GM19438 (cell line): ENCODE results near the gene CXorf49.
"Not testable (repeated sequence)": the region's sequence is repeated elsewhere in the genome, so short reads cannot be mapped to it uniquely, and the experiment has no call there.

Experiments used
- ATAC-seq: cut with Tn5 transposase; IDR thresholded peaks from one replicate; pipeline ENCODE4 v1.9.1; 2021; ENCODE audit warnings: low read depth; ENCODE audit not compliant: unreplicated experiment

CXorf49 gene

DNA sequence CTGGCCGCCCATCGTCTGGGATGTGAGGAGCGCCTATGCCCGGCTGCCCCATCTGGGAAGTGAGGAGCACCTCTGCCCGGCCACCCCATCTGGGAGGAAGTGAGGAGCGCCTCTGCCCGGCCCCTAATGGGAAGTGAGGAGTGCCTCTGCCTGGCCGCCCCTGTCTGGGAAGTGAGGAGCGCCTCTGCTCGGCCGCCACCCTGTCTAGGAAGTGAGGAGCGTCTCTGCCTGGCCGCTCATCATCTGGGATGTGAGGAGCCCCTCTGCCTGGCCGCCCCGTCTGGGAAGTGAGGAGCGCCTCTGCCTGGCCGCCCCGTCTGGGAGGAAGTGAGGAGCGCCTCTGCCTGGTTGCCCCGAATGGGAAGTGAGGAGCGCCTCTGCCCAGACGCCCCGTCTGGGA lies 42.4 kb downstream of the CXorf49 start:
- ATAC-seq: not testable (repeated sequence)

DNA sequence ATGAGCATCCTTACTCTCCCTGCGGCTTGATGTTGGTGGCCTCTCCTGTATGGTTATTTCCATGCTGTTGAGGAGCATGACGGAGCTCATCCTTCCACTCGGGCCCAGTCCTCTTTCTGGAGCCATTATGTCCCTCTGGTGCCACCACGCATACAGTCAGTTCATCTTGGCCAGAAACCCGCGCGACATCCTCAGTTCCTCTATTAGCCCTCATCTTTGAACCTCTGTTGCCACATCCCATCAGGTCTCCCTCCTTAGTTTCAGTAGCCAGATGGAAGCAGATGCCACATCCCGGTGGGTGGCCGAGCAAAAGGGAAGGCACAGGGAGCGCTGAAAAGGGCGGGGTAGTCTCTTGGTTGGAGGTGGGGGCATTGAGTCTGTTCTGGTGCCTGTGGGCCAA lies 46.1 kb downstream of the CXorf49 start:
- no peak for ATAC-seq

DNA sequence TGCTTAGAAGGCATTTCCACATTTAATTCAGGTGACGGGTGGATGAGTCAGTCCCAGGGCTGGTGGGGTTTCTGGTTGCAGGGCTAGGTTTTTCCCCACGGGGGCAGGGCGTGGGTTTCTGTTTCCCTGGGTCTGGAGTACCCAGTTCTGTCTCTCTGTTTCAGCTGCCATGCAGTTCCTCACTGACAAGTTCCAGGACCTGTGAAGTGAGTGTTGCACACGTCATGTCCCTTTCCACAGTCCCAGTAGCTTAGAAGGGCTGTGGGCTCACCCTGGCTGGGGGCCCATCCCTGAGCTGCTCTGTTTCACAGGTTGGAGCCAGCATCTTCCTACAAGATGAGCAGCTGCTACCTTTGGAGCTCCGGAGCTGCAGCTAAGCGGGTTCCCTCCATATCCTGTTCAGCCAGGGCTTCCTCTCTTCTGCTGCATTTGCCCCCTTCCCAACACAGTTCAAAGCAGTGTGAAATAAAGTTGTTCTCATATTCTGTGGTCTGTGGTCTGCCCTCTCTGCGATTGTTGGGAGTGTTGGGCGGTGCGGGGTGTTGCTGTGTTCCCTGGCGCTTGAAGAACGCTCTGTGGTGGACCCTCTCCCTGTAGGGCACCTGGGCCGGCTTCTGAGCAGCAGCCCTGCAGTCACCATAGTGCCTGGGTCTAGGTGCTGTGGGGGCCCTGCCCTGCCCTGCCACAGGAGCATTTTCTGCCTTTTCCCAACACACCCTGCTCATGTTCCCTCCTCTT lies 46.9 kb downstream of the CXorf49 start:
- ATAC-seq: no peak

DNA sequence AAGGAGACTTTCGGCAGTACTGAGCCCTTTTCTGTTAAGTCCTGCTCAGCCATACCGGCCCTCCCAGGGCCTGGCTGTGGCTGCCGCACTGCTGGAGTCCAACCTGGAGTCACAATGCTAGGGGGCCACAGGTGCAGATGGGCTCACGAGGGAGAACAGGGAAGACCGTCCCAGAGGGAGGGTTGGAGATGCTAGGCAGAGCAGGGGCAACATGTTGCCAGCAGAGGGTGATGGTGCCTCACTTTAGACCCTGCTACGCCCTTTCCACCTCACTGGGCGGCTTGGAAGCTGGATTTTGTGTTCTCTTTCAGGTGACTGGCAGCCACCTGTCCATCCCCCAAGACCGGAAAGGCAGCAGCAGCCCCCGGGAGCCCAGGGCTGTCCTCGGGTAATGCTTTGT lies 48.1 kb downstream of the CXorf49 start:
- not testable (repeated sequence) for ATAC-seq

DNA sequence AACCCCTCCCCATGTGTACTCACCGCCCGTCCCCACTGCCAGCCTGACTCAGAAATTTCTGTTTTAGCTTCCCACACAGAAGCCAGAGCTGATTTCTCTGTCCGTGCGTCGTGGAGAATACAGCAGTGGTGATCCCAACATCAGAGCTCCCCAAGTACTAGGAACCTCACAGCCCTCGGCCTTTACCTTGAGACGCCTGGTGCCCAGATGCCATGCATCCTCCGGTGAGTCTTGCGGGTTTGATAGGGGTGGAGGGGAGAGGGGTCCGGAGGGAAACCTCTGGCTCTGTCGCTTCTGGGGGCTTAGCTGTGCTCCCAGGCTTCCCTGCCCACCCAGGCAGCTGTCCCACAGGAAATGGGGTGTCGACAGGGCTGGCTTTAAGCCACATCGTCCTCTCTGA lies 48.6 kb downstream of the CXorf49 start:
- ATAC-seq: no peak

DNA sequence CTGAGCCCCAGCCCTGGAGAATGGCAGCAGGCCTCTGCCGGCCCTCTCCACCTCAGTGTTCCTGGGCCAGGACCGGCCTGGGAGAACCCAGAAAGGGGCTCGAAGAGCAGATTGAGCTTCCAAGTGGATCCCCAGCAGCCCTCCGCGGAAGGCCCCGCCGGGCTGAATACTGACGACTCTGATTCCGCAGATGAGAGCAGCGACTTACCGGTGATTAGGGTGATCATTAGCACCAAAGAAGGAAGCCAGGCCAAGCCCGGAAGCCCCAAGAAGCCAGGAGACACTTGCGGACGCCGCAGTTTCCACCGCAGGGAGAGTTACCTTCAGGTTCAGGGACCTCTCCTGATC lies 49.9 kb downstream of the CXorf49 start:
- ATAC-seq: no peak

DNA sequence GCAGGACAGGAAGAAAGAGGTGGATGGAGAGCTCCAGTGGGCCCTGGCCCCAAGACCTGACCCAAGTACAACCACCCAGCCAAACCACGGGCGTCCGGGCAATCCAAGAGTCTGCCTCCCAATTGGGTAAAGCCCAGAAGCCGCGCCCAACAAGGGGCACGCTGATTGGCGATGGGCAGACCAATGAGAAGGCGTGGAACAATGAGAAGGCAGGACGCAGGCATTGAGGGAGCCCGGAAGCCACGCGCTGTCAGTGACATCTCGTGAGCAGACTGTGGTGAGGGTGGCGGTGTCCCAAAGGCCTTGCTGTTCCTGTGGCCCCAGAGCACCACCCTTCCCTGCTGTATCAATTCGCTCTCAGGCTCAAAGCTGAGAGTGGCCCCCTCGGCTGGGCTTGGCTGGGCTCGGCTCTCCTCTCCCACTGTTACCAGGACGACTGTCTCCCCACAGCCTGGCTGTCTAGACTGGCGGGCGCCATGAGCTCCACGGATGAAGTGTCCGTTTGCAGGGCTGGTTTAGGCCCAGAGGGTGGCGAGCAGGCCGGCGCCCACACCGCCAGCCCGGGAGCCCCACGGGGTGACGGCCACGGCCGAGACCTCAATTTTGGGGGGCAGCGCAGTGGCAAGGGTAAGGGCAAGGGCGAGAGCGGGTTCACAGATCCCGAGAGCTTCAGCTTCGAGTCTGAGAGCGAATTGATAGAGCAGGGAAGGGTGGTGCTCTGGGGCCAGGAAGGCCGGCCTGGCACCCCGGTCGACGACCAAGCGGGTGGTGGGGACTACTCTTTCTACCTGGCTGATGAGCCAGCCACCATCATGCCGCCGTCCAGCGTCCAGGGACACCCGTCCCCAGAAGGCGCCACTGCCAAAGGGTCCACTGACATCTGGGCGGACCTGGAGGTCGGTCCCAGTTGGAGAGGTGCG lies 50.5 kb downstream of the CXorf49 start, which contains the start of gene LOC101059915:
Gene LOC101059915, plus strand, starts transcription at position 219 of the 920 bp plus-strand sequence.
- no peak for ATAC-seq

DNA sequence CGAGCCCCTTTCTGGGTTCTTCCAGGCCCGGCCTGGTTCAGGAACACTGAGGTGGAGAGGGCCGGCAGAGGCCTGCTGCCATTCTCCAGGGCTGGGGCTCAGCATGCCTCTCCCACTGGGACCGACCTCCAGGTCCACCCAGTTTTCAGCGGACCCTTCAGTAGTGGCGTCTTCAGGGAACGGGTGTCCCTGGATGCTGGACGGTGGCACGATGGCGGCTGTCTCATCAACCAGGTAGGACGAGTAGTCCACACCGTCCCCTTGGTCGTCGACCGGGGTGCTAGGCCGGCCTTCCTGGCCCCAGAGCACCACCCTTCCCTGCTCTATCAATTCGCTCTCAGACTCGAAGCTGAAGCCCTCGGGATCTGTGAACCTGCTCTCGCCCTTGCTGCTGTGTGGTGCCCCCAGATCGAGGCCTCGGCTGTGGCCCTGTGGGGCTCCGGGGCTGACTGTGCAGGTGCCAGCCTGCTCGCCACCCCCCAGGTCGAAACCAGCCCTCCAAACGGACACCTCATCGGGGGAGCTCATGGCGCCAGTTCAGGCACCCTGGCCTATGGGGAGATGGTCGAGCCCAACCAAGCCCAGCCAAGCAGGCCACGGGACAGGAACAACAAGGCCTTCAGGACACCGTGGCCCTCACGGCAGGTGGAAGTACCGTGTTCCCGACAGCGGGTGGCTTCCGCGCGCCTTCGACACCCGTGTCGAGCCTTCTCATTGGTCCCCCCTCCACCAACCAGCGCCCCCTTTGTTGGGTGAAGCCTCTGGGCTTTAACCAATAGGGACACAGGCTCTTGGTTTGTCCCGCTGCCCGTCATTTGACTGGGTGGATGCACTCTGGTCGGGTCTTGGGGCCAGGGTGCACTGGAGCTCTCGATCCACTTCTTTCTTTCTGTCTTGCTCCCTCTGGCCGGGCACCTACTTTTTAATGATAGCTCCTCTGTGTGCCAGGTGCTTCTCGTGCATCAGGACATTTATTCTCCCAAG lies 51.6 kb downstream of the CXorf49 start:
- no peak for ATAC-seq

DNA sequence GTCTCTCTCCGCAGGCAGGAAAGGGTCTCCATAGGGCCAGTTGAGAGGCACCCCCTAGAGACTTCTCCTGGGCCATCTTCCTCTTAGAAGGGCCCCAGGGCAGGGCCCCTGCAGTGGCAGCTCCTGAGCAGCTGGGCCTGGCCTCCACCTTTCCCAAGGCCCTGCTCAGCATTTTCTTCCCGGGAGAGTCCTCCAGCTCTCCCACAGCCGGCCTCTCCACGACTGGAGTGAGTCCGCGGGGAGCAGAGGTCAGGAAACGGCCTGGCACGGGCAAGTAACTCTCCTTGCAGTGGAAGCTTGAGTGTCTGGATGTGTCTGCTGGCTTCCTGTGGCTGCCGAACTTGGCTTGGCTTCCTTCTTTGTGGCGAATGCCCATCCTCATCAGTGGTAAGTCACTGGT lies 52.3 kb downstream of the CXorf49 start:
- ATAC-seq: no peak

DNA sequence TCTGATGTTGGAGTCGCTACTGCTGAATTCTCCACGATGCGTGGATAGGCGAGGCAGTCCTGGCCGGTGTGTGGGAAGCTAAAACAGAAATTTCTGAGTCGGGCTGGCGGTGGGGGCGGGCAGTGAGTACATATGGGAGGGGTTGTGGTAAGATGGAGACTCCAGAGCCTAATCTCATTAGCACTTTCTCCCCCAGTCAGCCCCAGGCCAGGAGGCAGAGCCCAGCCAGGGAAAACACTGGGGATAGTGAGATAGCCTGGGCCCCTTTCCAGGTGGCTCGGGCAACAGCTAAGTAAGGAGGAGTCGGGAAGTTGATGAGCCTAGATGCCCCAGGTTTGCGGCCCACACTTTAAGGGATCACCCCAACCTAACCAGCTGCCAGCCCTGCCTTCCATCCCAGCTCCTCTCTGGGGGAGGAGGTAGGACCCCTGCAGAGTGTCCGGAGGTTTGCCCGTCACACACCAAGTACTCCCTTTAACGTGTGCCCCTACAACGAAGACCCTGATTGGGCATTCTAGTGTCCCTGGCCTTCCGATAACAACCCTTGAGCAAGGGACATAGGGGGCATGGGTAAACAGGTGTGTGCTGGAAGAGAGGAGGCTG lies 53.1 kb downstream of the CXorf49 start:
- no peak for ATAC-seq
